Gastroesophageal sphincter (tissue), 3 donors: ENCODE results near the gene LST1.

Source experiments
- CTCF ChIP-seq, 4 experiments: fragments of 200-600 bp in 2 of 4; fragments of 450-650 bp in 2 of 4; sonication (generic) in 1 of 4; IDR thresholded peaks; one replicate each; pipeline ENCODE4 v1.5.1; 2017 to 2019; ENCODE audit warnings: antibody characterized with exemption in 4 of 4, mild to moderate bottlenecking in 2 of 4, moderate library complexity in 2 of 4
- POLR2A ChIP-seq, 2 donors: fragments of 450-650 bp; IDR thresholded peaks; one replicate each; pipeline ENCODE4 v1.6.1; 2017; ENCODE audit warnings: antibody characterized with exemption in 2 of 2, mild to moderate bottlenecking in 2 of 2, moderate library complexity in 1 of 2

GRCh38 chr6:31624070-31624469, 38.0 kb downstream of the LST1 start:
- TF ChIP-seq CTCF (IDR thresholded peaks at IDR 0.05): no peak
- no peak for TF ChIP-seq POLR2A (IDR thresholded peaks at IDR 0.05)
